Esophagus squamous epithelium (tissue), 4 donors: ENCODE measurements around the gene SPACDR.
"Not testable (repeated sequence)": the region's sequence is repeated elsewhere in the genome, so short reads cannot be mapped to it uniquely, and the experiment has no call there.

Experiments used
- CTCF ChIP-seq, 6 experiments: fragments of 450-650 bp in 4 of 6; fragments of 200-600 bp in 2 of 6; sonication (generic) in 2 of 6; IDR thresholded peaks; one replicate each; pipeline ENCODE4 v1.5.1; 2016 to 2019; ENCODE audit warnings: antibody characterized with exemption in 6 of 6, mild to moderate bottlenecking in 4 of 6, moderate library complexity in 4 of 6
- POLR2A ChIP-seq, 4 donors: fragments of 450-650 bp; IDR thresholded peaks; one replicate each; pipeline ENCODE4 v1.6.1; 2017; ENCODE audit warnings: antibody characterized with exemption in 4 of 4, mild to moderate bottlenecking in 4 of 4, moderate library complexity in 3 of 4

GRCh38 chr7:100438731-100439130 lies 25.3 kb downstream of the SPACDR start:
- not testable (repeated sequence) for TF ChIP-seq CTCF, POLR2A (IDR thresholded peaks at IDR 0.05)
